B cell (primary cell): ENCODE measurements around the gene ABHD17C. TPM values are rescaled to one million over a fixed set of nuclear protein-coding genes. Genes with fewer than 3 reads are reported as not detected.

Experiments used
- ATAC-seq: fragments of 200-7000 bp; cut with Tn5 transposase; one replicate; pipeline ENCODE4 v1.10.0; 2021; ENCODE audit warnings: low read depth, mild to moderate bottlenecking, moderate number of reproducible peaks, moderate library complexity
- CTCF ChIA-PET: fragments of 350-600 bp; sonication (Branson Sonifier 250); formaldehyde crosslinking; loops from one replicate; lab custom pipeline; 2021; ENCODE audit warnings: antibody characterized with exemption, inconsistent platforms; lab: Charles Lee
- POLR2A ChIA-PET: fragments of 350-600 bp; sonication (Branson Sonifier 250); formaldehyde crosslinking; loops from one replicate; lab custom pipeline; 2021; ENCODE audit warnings: antibody characterized with exemption; lab: Charles Lee
- DNase-seq: peaks from one replicate; pipeline ENCODE4 v3.0.0; 2013
- H2AFZ ChIP-seq: 2 replicates; pipeline ENCODE4 v1.6.1; 2012; ENCODE audit warnings: mild to moderate bottlenecking, low read depth, low read length; ENCODE audit not compliant: insufficient read depth, poor library complexity, severe bottlenecking
- H3K27ac ChIP-seq, 2 donors: 1 replicate in 1 of 2; 2 replicates in 1 of 2; pipeline ENCODE4 v1.5.1; 2012 to 2013; ENCODE audit warnings: low read length in 2 of 2, mild to moderate bottlenecking in 2 of 2, moderate library complexity in 1 of 2
- H3K27me3 ChIP-seq, 4 experiments: fragments of 200-600 bp in 1 of 4; sonication (generic) in 1 of 4; replicated peaks in 1 of 4; 1 replicate in 2 of 4; 2 replicates in 2 of 4; pipeline versions ENCODE4 v1.6.1 to v1.7.0; 2013 to 2016; ENCODE audit warnings: low read length in 3 of 4, mild to moderate bottlenecking in 2 of 4, mixed read lengths in 1 of 4, moderate library complexity in 1 of 4; ENCODE audit not compliant: insufficient read depth in 4 of 4, control insufficient read depth in 3 of 4; ENCODE audit errors: control extremely low read depth in 1 of 4
- H3K36me3 ChIP-seq, 2 experiments: replicated peaks in 1 of 2; 1 replicate in 1 of 2; 2 replicates in 1 of 2; pipeline versions ENCODE4 v1.6.1 to v1.7.1; 2013; ENCODE audit warnings: low read length in 1 of 2; ENCODE audit not compliant: insufficient read depth in 2 of 2, control insufficient read depth in 1 of 2; ENCODE audit errors: control extremely low read depth in 1 of 2, extremely low read depth in 1 of 2
- H3K4me1 ChIP-seq, 2 donors: fragments of 200-600 bp in 1 of 2; sonication (generic) in 1 of 2; 1 replicate in 1 of 2; 2 replicates in 1 of 2; pipeline versions ENCODE4 v1.5.1 to v1.6.1; 2013 to 2017; ENCODE audit warnings: low read length in 2 of 2; ENCODE audit not compliant: control insufficient read depth in 2 of 2, insufficient read depth in 2 of 2
- H3K4me2 ChIP-seq: replicated peaks from 2 replicates; pipeline ENCODE3; 2012; ENCODE audit warnings: mild to moderate bottlenecking, low read depth, low read length; ENCODE audit not compliant: poor library complexity, severe bottlenecking
- H3K4me3 ChIP-seq, 5 experiments: fragments of 200-600 bp in 1 of 5; sonication (generic) in 1 of 5; 1 replicate in 3 of 5; 2 replicates in 2 of 5; pipeline versions ENCODE4 v1.5.1 to v1.7.0; 2011 to 2016; ENCODE audit warnings: low read length in 4 of 5, mild to moderate bottlenecking in 4 of 5, low read depth in 2 of 5, control low read depth in 1 of 5, moderate library complexity in 1 of 5; ENCODE audit not compliant: insufficient read depth in 1 of 5; ENCODE audit errors: control extremely low read depth in 1 of 5, extremely low read depth in 1 of 5
- H3K79me2 ChIP-seq: fragments of 200-600 bp; sonication (generic); one replicate; pipeline ENCODE4 v1.6.0; 2016; ENCODE audit warnings: low read length; ENCODE audit not compliant: control insufficient read depth, insufficient read depth
- H3K9ac ChIP-seq: fragments of 200-600 bp; sonication (generic); 2 replicates; pipeline ENCODE4 v1.6.1; 2017; ENCODE audit warnings: mild to moderate bottlenecking, low read length, moderate library complexity
- H3K9me3 ChIP-seq, 3 donors: one replicate each; pipeline versions ENCODE4 v1.6.1 to v1.7.1; 2013; ENCODE audit warnings: low read length in 2 of 3; ENCODE audit not compliant: control insufficient read depth in 2 of 3, insufficient read depth in 1 of 3; ENCODE audit errors: control extremely low read depth in 1 of 3
- H4K20me1 ChIP-seq: 2 replicates; pipeline ENCODE4 v1.6.0; 2012; ENCODE audit warnings: mild to moderate bottlenecking, low read length; ENCODE audit not compliant: insufficient read depth, control insufficient read depth, poor library complexity, severe bottlenecking
- H3K27ac Mint-ChIP-seq: one replicate; pipeline ENCODE4 v1.8.0; 2021; ENCODE audit warnings: mixed read lengths
- H3K27me3 Mint-ChIP-seq: one replicate; pipeline ENCODE4 v1.8.0; 2021; ENCODE audit warnings: mixed read lengths
- H3K4me1 Mint-ChIP-seq: one replicate; pipeline ENCODE4 v1.8.0; 2021; ENCODE audit warnings: mixed read lengths
- H3K4me3 Mint-ChIP-seq: one replicate; pipeline ENCODE4 v1.8.0; 2021; ENCODE audit warnings: mixed read lengths
- H3K9me3 Mint-ChIP-seq: one replicate; pipeline ENCODE4 v1.8.0; 2022; ENCODE audit warnings: mixed read lengths; ENCODE audit not compliant: insufficient read depth
- EZH2 ChIP-seq: IDR thresholded peaks from 2 replicates; pipeline ENCODE4 v1.6.1; 2012; ENCODE audit warnings: borderline replicate concordance, low read depth, mild to moderate bottlenecking, moderate library complexity, low read length; ENCODE audit not compliant: insufficient read depth, poor library complexity, severe bottlenecking
- WGBS: methylation state at CpG from one replicate; pipeline ENCODE4 v1.1.5; 2013; ENCODE audit warnings: missing lambda C conversion rate; ENCODE audit not compliant: insufficient coverage; 5-methylcytosine and 5-hydroxymethylcytosine counted together
- intact Hi-C: fragments of 100-400 bp; cut with micrococcal nuclease; formaldehyde crosslinking; loops from one replicate; pipeline ENCODE4 v1.10.0; 2022
- polyA plus RNA-seq: library from polyadenylated mRNA; depleted of rRNA; stranded (reverse); fragments of >200 nt; gene quantifications from 2 replicates; pipeline ENCODE4 v1.2.3, GENCODE V29; 2012
- total RNA-seq, 2 donors: library from RNA; stranded (reverse); fragments of 120-200 nt in 1 of 2; gene quantifications; 1 replicate in 1 of 2; 2 replicates in 1 of 2; pipeline versions ENCODE4 v1.2.3 to v1.2.4, GENCODE V29; 2013 to 2022
- TF ChIP-seq, protein P1 (sequence below): fragments of 200-600 bp; IDR thresholded peaks from one replicate; pipeline ENCODE4 v1.8.0; 2022; ENCODE audit warnings: antibody characterized with exemption, mild to moderate bottlenecking

ABHD17C gene
- total and polyA plus RNA-seq, 2 donors (not counting 1 experiment from before 2014, with no cell fraction given) = 0.78 to 1.9 TPM

DNA sequence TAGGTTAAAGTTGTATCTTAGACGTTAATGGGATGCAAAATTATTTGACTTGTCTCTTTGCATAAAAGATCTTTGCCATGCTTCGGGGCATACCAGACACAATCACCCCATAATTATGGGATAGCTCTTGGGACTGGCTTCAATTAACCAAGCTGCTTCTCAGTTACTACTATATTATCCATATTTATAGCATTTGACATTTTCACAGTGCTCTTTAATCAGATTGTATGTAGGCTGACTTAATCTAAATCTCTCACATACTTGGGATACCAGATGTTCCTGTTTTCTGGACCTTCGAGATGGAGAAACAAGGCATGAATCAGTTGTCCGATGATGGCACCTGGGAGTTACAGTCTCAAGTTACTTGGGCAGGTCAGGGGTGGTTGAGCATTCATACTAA is 27.2 kb upstream of the ABHD17C start:
- POLR2A ChIA-PET = no interaction called here
- no peaks in the 10 kb centered on the region for H3K4me1 Mint-ChIP-seq
- Histone ChIP-seq H3K9me3 (no peaks in the 10 kb centered on the region), H3K4me3 (no peak overlapping the region), H3K4me2 (no peak overlapping the region), H3K4me1 (no peaks in the 10 kb centered on the region), H4K20me1 (no peaks in the 10 kb centered on the region), H3K79me2 (no peaks in the 10 kb centered on the region), H3K9ac (no peak overlapping the region), H3K27me3 (no peaks in the 10 kb centered on the region), H2AFZ (no peak overlapping the region), H3K36me3 (no peaks in the 10 kb centered on the region), H3K27ac (no peak overlapping the region)
- no peak overlapping the region for H3K27ac Mint-ChIP-seq
- no peaks in the 10 kb centered on the region for H3K9me3 Mint-ChIP-seq
- ATAC-seq (no peak), DNase-seq (no peak)
- H3K4me3 Mint-ChIP-seq = no peak overlapping the region
- CTCF ChIA-PET = no interaction called here
- intact Hi-C loops = no loop called here
- peaks cover 10% of the 10 kb centered on the region for H3K27me3 Mint-ChIP-seq
- TF ChIP-seq, protein P1, sequence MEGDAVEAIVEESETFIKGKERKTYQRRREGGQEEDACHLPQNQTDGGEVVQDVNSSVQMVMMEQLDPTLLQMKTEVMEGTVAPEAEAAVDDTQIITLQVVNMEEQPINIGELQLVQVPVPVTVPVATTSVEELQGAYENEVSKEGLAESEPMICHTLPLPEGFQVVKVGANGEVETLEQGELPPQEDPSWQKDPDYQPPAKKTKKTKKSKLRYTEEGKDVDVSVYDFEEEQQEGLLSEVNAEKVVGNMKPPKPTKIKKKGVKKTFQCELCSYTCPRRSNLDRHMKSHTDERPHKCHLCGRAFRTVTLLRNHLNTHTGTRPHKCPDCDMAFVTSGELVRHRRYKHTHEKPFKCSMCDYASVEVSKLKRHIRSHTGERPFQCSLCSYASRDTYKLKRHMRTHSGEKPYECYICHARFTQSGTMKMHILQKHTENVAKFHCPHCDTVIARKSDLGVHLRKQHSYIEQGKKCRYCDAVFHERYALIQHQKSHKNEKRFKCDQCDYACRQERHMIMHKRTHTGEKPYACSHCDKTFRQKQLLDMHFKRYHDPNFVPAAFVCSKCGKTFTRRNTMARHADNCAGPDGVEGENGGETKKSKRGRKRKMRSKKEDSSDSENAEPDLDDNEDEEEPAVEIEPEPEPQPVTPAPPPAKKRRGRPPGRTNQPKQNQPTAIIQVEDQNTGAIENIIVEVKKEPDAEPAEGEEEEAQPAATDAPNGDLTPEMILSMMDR = no peak
- no peak for TF ChIP-seq EZH2
- WGBS = 87% methylated on average over 2 of the region's 4 CpGs

DNA sequence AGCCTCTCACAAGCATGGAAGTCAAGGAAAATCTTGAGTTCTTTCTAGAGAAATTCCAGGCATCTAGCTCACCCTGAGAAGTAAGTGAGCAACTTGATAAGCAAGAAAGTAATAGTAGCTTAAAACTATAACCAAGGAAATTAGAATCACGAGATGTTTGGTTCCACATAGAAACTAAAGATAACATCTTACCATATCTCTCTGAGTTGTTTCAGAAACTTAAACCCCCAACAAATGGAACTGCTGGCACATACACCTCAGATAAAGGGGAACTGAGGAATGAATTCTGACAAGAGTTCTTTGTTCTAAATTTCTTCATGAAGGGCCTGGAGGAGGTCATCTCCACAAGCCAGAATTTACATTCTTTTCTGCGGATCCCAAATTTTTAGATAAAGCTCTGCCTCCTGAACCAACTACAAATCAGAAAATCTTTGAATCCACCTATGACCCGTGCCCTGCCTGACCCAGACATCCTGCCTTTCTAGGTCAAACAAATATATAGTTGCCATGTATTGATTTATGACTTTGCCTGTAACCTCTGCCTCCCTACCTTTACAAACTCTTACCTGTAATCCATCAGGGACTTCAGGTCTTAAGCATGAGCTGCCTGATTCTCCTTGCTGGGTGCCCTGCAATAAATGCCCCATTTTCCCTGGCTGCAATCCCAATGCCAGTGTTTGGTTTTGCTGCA is 26.4 kb upstream of the ABHD17C start:
- CTCF ChIA-PET = no interaction called here
- no peak overlapping the region for H3K27ac Mint-ChIP-seq
- no peaks in the 10 kb centered on the region for H3K27me3 ChIP-seq
- no peaks in the 10 kb centered on the region for H3K36me3 ChIP-seq
- no peaks in the 10 kb centered on the region for H4K20me1 ChIP-seq
- H2AFZ ChIP-seq = no peak overlapping the region
- H3K9me3 Mint-ChIP-seq = no peaks in the 10 kb centered on the region
- no peak for TF ChIP-seq EZH2
- TF ChIP-seq, protein P1 = no peak
- no peak overlapping the region for H3K27ac ChIP-seq
- H3K9ac ChIP-seq = no peak overlapping the region
- peaks cover 11% of the 10 kb centered on the region for H3K27me3 Mint-ChIP-seq
- DNase-seq (no peak), ATAC-seq (no peak)
- H3K4me2 ChIP-seq = no peak overlapping the region
- H3K9me3 ChIP-seq = no peaks in the 10 kb centered on the region
- H3K4me1 Mint-ChIP-seq = no peaks in the 10 kb centered on the region
- H3K79me2 ChIP-seq = no peaks in the 10 kb centered on the region
- H3K4me3 ChIP-seq = no peak overlapping the region
- no peaks in the 10 kb centered on the region for H3K4me1 ChIP-seq
- POLR2A ChIA-PET = no interaction called here
- H3K4me3 Mint-ChIP-seq = no peak overlapping the region
- WGBS = 100% methylated on average over 1 of the region's 3 CpGs
- intact Hi-C loops = no loop called here
